Cardiac fibroblast (primary cell): ENCODE results near the gene FAM89B.

Experiments
- DNase-seq, 2 donors: peaks; one replicate each; pipeline versions ENCODE4 v3.0.0 to v3.0.0-alpha.2; 2010; ENCODE audit warnings: low read depth in 2 of 2
- H3K4me3 ChIP-seq, 2 donors: replicated peaks in 1 of 2; 1 replicate in 1 of 2; 2 replicates in 1 of 2; pipeline ENCODE4 v1.5.1; 2011; ENCODE audit warnings: low read depth in 2 of 2, low read length in 2 of 2, mild to moderate bottlenecking in 2 of 2, moderate library complexity in 1 of 2
- TF ChIP-seq, protein P1 (sequence below): IDR thresholded peaks from one replicate; pipeline ENCODE4 v1.5.1; 2011; ENCODE audit warnings: low read depth, mild to moderate bottlenecking, low read length, inconsistent platforms

Gene FAM89B

DNA sequence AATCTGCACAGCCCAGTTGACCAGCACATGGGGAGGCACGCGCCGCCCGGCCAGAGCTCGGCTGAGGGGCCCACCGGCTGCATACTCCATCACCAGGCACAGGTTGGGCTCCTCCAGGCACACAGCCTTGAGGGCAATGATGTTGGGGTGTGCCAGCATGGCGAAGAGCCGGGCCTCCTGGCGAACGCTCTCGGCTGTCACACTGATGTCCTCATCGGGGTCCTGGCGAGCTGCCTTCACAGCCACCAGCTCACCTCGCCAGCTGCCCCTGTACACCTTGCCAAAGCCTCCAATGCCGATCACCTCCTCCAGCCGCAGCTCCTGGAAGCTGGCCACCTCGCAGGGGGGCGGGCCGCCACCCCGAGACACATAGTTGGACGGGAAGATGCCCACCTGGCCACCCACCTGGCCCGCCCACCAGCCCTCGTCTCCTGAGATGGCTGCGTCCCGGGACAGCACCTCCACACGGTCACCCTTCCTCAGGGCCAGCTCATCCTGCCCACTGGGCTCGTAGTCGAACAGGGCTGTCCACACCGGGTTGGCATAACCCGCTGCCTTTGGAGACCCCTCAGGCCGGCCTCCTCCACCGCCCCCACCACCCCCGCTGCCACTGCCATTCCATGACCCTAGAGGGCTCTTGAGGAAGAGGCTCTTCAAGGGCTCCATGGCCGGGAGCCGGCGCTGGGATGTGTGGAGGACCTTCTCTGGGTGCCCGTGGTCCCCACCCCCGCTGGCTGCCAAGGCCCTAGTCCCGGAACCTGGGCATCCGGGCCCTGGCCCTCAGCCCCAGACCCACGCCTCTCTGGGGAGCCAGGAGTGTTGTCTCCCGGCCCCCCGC lies 41.0 kb downstream of the FAM89B start:
- DNase-seq: peak in 1 of 2 donors; percentile 17
- H3K4me3 ChIP-seq: peak overlapping the region; percentile 81 to 85
- TF ChIP-seq, protein P1, sequence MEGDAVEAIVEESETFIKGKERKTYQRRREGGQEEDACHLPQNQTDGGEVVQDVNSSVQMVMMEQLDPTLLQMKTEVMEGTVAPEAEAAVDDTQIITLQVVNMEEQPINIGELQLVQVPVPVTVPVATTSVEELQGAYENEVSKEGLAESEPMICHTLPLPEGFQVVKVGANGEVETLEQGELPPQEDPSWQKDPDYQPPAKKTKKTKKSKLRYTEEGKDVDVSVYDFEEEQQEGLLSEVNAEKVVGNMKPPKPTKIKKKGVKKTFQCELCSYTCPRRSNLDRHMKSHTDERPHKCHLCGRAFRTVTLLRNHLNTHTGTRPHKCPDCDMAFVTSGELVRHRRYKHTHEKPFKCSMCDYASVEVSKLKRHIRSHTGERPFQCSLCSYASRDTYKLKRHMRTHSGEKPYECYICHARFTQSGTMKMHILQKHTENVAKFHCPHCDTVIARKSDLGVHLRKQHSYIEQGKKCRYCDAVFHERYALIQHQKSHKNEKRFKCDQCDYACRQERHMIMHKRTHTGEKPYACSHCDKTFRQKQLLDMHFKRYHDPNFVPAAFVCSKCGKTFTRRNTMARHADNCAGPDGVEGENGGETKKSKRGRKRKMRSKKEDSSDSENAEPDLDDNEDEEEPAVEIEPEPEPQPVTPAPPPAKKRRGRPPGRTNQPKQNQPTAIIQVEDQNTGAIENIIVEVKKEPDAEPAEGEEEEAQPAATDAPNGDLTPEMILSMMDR: no peak

DNA sequence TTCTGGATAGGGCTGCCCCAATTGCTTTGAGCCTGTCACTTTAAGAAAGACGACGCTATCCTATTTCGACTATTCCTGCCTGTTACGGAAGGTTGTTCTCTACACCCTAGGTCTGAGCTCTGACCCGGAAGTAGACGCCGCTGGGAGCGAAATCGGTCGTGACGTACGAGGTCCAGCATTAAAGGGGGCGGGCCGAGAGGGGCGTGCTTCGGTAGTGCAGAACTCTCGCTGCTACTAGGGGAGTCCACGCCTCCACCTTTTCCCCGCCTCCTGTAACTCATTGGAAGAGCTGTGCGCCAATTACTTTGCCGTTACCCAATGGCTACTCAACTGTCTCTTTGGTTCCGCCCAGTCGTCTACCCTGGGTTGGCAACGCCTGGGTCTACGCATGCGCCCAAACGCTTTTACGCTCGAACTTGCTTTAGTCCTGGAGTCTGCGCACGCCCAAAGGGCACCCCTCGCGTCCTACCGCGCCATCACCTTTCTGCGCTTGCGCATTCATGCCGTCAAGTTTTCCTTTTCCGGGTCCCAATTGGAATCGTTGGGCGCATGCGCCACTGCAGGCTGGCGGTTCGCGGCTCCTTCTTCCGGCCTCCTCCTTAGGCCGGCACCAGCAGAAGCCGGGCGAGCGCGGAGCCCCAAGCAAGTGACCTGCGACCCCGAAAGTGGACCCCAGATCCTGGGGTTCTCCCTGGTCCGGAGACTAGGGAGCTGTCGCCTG lies 43.1 kb downstream of the FAM89B start, which contains the start of gene PCNX3:
Gene PCNX3 (plus strand): TSS at position 548 of the 721 bp plus-strand sequence. CDS start 536 bp downstream, outside the sequence.
- TF ChIP-seq, protein P1: no peak
- H3K4me3 ChIP-seq: peak within 1 kb of the TSS; percentile 81 to 95
- DNase-seq: peak; percentile 100

DNA sequence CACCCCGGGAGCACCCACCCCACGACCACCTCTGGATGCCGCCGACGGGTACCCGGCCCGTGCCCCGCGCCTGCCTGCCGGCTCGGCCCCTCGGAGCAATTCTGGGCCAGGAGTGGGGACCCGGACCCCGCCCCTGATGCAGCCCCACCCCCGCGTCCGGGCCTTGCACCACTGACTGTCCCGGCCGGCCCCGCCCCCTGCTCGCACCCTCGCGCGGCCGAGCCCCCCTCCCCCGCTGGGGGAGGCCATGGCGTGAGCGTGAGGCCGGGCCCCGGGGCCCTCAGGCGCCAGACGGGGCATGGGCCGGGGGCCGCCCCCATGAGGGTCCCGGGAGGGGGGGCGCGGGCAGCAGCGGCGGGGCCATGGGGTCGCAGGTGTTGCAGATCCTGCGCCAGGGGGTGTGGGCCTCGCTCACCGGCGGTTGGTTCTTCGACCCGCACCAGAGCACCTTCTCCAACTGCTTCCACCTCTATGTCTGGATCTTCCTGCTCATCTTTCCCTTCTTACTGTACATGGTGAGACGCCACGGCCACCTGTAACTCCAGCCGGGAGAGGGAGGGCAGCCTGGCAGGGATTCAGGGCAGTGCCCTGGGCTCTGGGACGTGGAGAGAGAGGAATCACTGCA lies 43.7 kb downstream of the FAM89B start:
- TF ChIP-seq, protein P1: no peak
- peak overlapping the region; percentile 74 to 95 for H3K4me3 ChIP-seq
- DNase-seq: peak; percentile 17 to 27

DNA sequence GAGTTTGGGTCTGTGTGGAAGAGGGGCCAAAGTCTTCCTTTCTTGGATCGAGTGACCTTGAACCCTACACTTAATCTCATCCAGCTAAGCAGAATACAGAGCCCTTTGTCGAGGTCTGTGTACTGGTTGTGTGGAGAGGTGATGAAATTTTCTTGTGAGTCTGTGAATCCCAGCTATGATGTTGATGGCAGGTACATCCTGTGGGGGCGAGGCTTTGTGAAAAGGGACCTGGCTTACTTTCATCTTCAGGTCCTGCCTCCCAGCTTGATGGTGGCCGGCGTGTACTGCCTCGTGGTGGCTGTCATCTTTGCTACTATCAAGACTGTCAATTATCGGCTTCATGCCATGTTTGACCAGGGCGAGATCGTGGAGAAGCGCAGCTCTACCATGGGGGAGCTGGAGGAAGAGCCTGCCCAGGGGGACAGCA lies 44.2 kb downstream of the FAM89B start:
- no peak for DNase-seq
- peak overlapping the region; percentile 74 to 95 for H3K4me3 ChIP-seq

DNA sequence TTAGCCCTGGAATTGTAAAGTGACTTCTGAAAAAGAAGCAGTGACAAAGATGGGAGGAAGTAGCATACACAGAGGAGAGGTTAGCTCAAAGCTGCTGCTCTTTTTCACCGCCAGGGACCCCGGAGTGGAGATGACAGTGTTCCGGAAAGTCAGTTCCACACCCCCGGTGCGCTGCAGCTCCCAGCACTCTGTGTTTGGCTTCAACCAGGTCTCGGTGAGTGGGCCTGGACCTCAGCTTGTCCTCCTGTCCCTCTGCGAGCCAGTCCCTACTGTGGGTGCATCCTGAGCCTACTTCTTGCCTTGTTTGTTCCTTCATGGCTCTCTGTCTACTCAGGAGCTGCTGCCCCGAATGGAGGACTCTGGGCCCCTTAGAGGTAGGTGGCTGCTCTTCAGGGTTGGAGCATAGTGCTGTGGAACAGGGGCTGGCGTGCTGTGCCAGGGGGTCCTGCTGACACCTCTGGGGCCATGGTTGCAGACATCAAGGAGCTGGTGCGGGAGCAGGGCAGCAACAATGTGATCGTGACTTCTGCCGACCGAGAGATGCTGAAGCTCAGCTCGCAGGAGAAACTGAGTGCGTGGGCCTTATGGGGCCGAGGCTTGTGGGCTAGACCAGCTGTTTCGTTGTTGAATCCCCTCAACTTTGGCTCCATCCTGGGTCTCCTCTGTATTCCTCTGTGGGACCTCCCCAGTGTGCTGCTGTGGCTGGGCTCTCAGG lies 45.0 kb downstream of the FAM89B start:
- peak overlapping the region in 1 of 2 donors; percentile 95 for H3K4me3 ChIP-seq
- DNase-seq: no peak
- TF ChIP-seq, protein P1: no peak

More for the DNA sequence above, 44.2 kb downstream of the FAM89B start:
- TF ChIP-seq, protein P1: no peak
